H1 (cell line): ENCODE results near the gene PDIA5.

Experiments
- FOSL1 ChIP-seq: IDR thresholded peaks from 2 replicates; pipeline ENCODE4 v1.6.1; 2011; ENCODE audit warnings: mild to moderate bottlenecking, low read depth, low read length, moderate library complexity; ENCODE audit not compliant: insufficient read depth
- TF ChIP-seq, protein P1 (sequence below), 3 experiments: IDR thresholded peaks; 1 replicate in 2 of 3; 2 replicates in 1 of 3; pipeline versions ENCODE4 v1.5.1 to v1.6.1; 2011; ENCODE audit warnings: low read length in 3 of 3, mild to moderate bottlenecking in 3 of 3, inconsistent platforms in 2 of 3, low read depth in 1 of 3, moderate library complexity in 1 of 3; ENCODE audit not compliant: insufficient read depth in 1 of 3; ENCODE audit errors: control extremely low read depth in 1 of 3

DNA sequence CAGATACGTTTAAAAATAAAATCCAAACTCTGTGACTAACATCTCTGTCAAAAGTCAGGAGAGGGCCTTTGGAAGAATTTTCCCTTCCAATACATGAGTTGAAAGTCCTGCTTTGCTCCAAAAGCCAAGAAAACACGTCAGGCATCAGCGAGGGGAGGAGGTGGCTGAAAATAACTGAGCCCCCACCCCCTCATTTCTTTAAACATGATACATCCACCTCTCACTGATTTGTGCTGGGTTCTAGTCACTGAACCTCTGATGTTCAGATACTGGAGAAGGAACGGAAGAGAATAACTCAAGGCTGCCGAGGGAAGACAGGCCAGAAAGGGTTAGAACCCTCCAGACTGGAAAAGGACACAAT is 29.8 kb upstream of the PDIA5 start:
- TF ChIP-seq, protein P1, sequence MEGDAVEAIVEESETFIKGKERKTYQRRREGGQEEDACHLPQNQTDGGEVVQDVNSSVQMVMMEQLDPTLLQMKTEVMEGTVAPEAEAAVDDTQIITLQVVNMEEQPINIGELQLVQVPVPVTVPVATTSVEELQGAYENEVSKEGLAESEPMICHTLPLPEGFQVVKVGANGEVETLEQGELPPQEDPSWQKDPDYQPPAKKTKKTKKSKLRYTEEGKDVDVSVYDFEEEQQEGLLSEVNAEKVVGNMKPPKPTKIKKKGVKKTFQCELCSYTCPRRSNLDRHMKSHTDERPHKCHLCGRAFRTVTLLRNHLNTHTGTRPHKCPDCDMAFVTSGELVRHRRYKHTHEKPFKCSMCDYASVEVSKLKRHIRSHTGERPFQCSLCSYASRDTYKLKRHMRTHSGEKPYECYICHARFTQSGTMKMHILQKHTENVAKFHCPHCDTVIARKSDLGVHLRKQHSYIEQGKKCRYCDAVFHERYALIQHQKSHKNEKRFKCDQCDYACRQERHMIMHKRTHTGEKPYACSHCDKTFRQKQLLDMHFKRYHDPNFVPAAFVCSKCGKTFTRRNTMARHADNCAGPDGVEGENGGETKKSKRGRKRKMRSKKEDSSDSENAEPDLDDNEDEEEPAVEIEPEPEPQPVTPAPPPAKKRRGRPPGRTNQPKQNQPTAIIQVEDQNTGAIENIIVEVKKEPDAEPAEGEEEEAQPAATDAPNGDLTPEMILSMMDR (IDR thresholded peaks at IDR 0.05; ENCODE audit: control extremely low read depth in 1 of 3, insufficient read depth in 1 of 3, low read depth in 1 of 3, low read length in 3 of 3), result no peak
- TF ChIP-seq FOSL1, result no peak
